Activated CD8-positive, alpha-beta memory T cell treated with anti-CD3 and anti-CD28 coated beads for 1 hour (primary cell): ENCODE data around the gene BRD3OS.
A peak's percentile ranks its signal among the peaks of the same experiment; 100 is the strongest.
"Not testable (repeated sequence)": the region's sequence is repeated elsewhere in the genome, so short reads cannot be mapped to it uniquely, and the experiment has no call there.

Experiments used
- DNase-seq, 2 donors: peaks; one replicate each; pipeline ENCODE4 v3.0.0-alpha.2; 2020; ENCODE audit warnings: low read depth in 1 of 2; ENCODE audit errors: extremely low read depth in 1 of 2

BRD3OS gene

GRCh38 chr9:133987946-133988665 is 37.2 kb upstream of the BRD3OS start:
- no peak for DNase-seq

- DNase-seq, result not testable (repeated sequence)
Observed at GRCh38 chr9:133988771-133989170, 36.5 kb upstream of the BRD3OS start.

GRCh38 chr9:133989625-133990365 is 35.5 kb upstream of the BRD3OS start:
- no peak for DNase-seq

GRCh38 chr9:133990366-133991213 is 34.7 kb upstream of the BRD3OS start:
- DNase-seq, result no peak

GRCh38 chr9:133991214-133991921 is 33.9 kb upstream of the BRD3OS start:
- DNase-seq, result no peak

GRCh38 chr9:133991964-133992779 is 33.1 kb upstream of the BRD3OS start, which contains the start of gene VAV2:
Gene VAV2, minus strand, starts transcription at chr9:133992324. Its CDS starts 46 bp downstream, at chr9:133992278.
- peak in 1 of 2 donors; percentile 19 for DNase-seq

- peak; percentile 20 to 71 for DNase-seq
Observed at GRCh38 chr9:133992780-133993634, 32.3 kb upstream of the BRD3OS start.

GRCh38 chr9:133993635-133994253 is 31.5 kb upstream of the BRD3OS start:
- no peak for DNase-seq

- peak; percentile 44 to 72 for DNase-seq
Observed at GRCh38 chr9:133994353-133995011, 30.8 kb upstream of the BRD3OS start.

- no peak for DNase-seq
Observed at GRCh38 chr9:133995012-133995896, 30.0 kb upstream of the BRD3OS start.

GRCh38 chr9:133996531-133997520 is 28.5 kb upstream of the BRD3OS start:
- DNase-seq, result no peak

- no peak for DNase-seq
Observed at GRCh38 chr9:133997584-133997983, 27.7 kb upstream of the BRD3OS start.

- no peak for DNase-seq
Observed at GRCh38 chr9:133998915-133999595, 26.2 kb upstream of the BRD3OS start.

- DNase-seq, result no peak
Observed at GRCh38 chr9:133999851-134000265, 25.4 kb upstream of the BRD3OS start.

GRCh38 chr9:134002796-134003195 is 22.5 kb upstream of the BRD3OS start:
- DNase-seq, result no peak
